Subcutaneous abdominal adipose tissue (tissue), 5 donors: ENCODE measurements around the gene ZNF469.
"Not testable (repeated sequence)": the region's sequence is repeated elsewhere in the genome, so short reads cannot be mapped to it uniquely, and the experiment has no call there.

ENCODE experiments used
- H3K27ac ChIP-seq: one replicate; pipeline ENCODE4 v1.7.0; 2013; ENCODE audit warnings: low read depth, mild to moderate bottlenecking, inconsistent platforms, low read length, moderate library complexity
- H3K27me3 ChIP-seq, 5 donors: one replicate each; pipeline ENCODE4 v1.7.0; 2013; ENCODE audit warnings: low read length in 5 of 5, inconsistent platforms in 1 of 5; ENCODE audit not compliant: control insufficient read depth in 5 of 5, insufficient read depth in 4 of 5
- H3K36me3 ChIP-seq, 5 donors: one replicate each; pipeline ENCODE4 v1.7.0; 2013; ENCODE audit warnings: low read length in 5 of 5; ENCODE audit not compliant: control insufficient read depth in 5 of 5, insufficient read depth in 5 of 5
- H3K4me1 ChIP-seq, 5 donors: one replicate each; pipeline ENCODE4 v1.7.0; 2013; ENCODE audit warnings: low read length in 5 of 5, mild to moderate bottlenecking in 3 of 5, moderate library complexity in 1 of 5; ENCODE audit not compliant: control insufficient read depth in 5 of 5, insufficient read depth in 5 of 5
- H3K4me3 ChIP-seq, 5 donors: one replicate each; pipeline ENCODE4 v1.7.0; 2013; ENCODE audit warnings: low read length in 5 of 5, low read depth in 1 of 5
- H3K9ac ChIP-seq, 5 donors: one replicate each; pipeline ENCODE4 v1.7.0; 2013; ENCODE audit warnings: low read length in 5 of 5, mild to moderate bottlenecking in 4 of 5, moderate library complexity in 3 of 5
- H3K9me3 ChIP-seq, 5 donors: one replicate each; pipeline ENCODE4 v1.7.0; 2013; ENCODE audit warnings: low read length in 5 of 5; ENCODE audit not compliant: control insufficient read depth in 5 of 5
- donor health status: healthy.
- donor health status: healthy.
- donor health status: healthy.
- donor health status: healthy.
- donor health status: healthy.

Gene ZNF469

DNA sequence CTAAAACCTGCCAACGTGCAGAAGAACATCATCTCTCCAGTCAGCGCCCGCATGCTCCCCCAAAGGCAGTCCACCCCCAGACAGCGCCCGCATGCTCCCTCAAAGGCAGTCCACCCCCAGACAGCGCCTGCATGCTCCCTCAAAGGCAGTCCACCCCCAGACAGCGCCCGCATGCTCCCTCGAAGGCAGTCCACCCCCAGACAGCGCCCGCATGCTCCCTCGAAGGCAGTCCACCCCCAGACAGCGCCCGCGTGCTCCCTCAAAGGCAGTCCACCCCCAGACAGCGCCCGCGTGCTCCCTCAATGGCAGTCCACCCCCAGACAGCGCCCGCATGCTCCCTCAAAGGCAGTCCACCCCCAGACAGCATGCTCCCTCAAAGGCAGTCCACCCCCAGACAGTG lies 22.4 kb upstream of the ZNF469 start:
- H3K27ac ChIP-seq, H3K4me3 ChIP-seq, H3K36me3 ChIP-seq, H3K9me3 ChIP-seq, H3K9ac ChIP-seq, H3K27me3 ChIP-seq: not testable (repeated sequence)
- peaks cover 2 to 11% (median 9%) of the 10 kb centered on the region in 5 donors for H3K4me1 ChIP-seq

DNA sequence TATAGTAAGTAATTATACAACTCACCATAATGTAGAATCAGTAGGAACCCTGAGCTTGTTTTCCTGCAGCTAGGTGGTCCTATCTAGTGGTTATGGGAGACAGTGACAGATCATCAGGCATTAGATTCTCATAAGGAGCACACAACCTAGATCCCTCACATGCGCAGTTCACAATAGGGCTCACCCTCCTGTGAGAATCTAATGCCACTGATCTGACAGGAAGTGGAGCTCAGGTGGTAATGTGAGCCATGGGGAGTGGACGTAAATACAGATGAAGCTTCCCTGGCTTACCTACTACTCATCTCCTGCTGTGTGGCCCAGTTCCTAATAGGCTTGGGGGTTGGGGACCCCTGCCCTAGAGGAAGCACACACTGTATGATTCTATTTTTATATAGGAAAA lies 21.8 kb upstream of the ZNF469 start:
- Histone ChIP-seq H3K4me1 (peaks cover 2 to 9% (median 7%) of the 10 kb centered on the region in 5 donors), H3K27me3 (peaks cover 0 to 6% (median 0%) of the 10 kb centered on the region in 5 donors), H3K9ac (no peak overlapping the region), H3K4me3 (no peak overlapping the region), H3K9me3 (peaks cover 0 to 9% (median 0%) of the 10 kb centered on the region in 5 donors), H3K36me3 (no peaks in the 10 kb centered on the region), H3K27ac (no peak overlapping the region)

DNA sequence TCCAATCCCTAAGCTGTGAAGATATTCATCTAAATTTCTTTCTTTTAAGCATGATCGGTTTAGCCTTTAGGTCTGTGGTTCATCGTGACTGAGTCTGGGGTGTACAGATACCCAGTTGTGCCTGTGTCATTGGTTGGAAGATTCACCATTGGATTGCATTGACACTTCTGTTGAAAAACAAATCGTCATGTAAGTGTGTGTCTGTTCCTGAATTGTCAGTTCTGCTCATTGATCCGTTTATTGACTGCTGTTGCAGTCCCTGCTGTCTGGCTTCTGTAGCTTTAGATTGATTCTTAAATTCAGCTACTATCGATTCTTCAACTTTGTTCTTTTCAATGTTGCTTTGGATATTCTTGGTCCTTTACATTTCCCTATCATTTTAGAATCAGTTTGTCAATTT lies 21.0 kb upstream of the ZNF469 start:
- Histone ChIP-seq H3K27ac (no peak overlapping the region), H3K4me3 (no peak overlapping the region), H3K27me3 (peaks cover 0 to 6% (median 0%) of the 10 kb centered on the region in 5 donors), H3K9ac (no peak overlapping the region), H3K4me1 (peaks cover 0 to under 1% (median 0%) of the 10 kb centered on the region in 5 donors), H3K36me3 (no peaks in the 10 kb centered on the region), H3K9me3 (peaks cover 0 to 9% (median 0%) of the 10 kb centered on the region in 5 donors)

DNA sequence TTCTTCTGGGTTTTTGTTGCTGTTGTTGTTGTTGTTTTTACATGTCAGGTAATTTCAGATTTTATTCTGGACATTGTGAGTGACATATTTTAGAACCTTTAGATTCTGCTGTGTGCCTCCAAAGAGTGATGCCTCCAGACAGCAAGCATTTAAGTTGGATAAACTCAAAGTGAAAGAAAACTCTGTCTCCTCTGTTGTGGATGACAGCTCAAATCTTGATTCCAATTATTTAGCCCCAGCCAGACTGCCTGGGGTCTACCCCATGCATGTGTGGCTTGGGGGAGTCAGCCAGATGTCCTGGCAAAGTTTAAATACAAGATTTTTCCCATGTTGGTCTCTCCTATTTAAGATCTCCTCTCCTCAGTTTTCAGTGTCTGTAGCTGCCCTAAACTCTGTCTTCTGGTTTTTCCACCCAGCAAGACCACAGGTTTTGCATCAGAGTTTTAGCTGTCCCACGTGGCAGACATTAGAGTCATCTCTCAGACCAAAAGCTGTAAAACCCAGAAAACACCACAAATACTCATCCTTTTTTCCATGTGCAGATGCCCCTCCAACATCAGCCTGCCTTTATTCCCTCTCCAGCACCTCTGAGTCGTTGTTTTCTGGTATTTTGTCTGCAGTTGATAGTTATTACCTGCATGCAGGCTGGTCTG lies 19.4 kb upstream of the ZNF469 start:
- Histone ChIP-seq H3K27me3 (peaks cover 0 to 8% (median 0%) of the 10 kb centered on the region in 5 donors), H3K9me3 (peaks cover 0 to 9% (median 0%) of the 10 kb centered on the region in 5 donors), H3K27ac (no peak overlapping the region), H3K9ac (no peak overlapping the region), H3K4me1 (no peaks in the 10 kb centered on the region), H3K4me3 (no peak overlapping the region), H3K36me3 (no peaks in the 10 kb centered on the region)

DNA sequence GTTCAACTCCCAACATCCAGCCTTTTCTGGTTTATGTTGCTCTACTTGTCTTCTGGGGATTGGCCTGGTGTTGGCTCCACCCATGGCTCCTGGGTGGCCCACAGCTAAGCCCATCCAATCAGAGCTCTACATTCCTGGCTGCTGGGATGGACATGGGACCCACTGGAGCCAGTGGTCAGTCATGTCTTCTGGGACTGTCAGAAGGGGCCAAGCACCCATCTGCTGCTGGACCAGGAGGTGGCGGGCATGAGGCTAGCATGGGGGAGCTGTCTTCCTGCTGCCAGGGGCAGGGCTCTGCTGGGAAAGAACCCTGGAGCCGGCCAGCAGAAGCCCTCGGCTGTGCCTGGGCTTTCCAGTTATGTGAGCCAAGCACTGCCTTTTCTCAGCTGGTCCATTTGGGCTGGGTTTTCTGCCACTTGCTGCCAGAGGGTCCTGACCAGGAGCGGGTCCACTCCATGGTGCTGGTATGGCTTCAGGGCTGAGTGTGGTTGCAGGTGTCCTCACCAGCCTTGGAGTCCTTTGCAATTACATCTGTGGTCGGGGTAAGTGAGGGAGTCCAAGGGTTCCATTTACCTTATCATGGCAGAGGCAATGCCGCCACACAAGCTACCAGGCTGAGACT lies 17.4 kb upstream of the ZNF469 start:
- no peaks in the 10 kb centered on the region for H3K36me3 ChIP-seq
- H3K27me3 ChIP-seq, result peaks cover 0 to 10% (median 0%) of the 10 kb centered on the region in 5 donors
- no peak overlapping the region for H3K9ac ChIP-seq
- no peak overlapping the region for H3K27ac ChIP-seq
- H3K4me1 ChIP-seq, result no peaks in the 10 kb centered on the region
- H3K4me3 ChIP-seq, result no peak overlapping the region
- H3K9me3 ChIP-seq, result peaks cover 0 to 9% (median 0%) of the 10 kb centered on the region in 5 donors

DNA sequence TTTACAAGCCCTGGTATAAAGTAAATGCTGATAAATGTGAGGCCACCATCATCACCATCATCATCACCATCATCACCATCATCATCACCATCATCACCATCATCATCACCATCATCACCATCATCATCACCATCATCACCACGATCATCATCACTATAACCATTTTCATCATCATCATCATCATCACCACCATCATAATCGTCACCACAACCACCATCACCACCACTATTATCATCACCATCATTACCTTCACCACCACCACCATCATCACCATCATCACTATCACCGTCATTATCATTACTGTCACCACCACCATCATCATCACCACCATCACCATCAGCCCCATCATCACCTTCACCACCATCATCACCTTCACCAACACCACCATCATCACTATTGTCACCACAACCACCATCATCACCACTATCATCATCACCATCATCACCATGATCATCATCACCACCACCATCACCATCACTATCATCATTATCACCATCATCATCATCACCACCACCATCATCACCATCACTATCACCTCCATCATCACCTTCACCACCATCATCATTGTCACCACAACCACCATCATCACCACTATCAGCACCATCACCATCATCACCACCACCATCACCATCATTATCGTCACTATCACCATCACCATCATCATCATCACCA lies 16.6 kb upstream of the ZNF469 start:
- H3K36me3 ChIP-seq, result no peaks in the 10 kb centered on the region
- peaks cover 0 to 10% (median 0%) of the 10 kb centered on the region in 5 donors for H3K27me3 ChIP-seq
- no peak overlapping the region for H3K9ac ChIP-seq
- H3K4me1 ChIP-seq, result no peaks in the 10 kb centered on the region
- H3K27ac ChIP-seq, result no peak overlapping the region
- no peak overlapping the region for H3K4me3 ChIP-seq
- H3K9me3 ChIP-seq, result peaks cover 0 to 9% (median 0%) of the 10 kb centered on the region in 5 donors

DNA sequence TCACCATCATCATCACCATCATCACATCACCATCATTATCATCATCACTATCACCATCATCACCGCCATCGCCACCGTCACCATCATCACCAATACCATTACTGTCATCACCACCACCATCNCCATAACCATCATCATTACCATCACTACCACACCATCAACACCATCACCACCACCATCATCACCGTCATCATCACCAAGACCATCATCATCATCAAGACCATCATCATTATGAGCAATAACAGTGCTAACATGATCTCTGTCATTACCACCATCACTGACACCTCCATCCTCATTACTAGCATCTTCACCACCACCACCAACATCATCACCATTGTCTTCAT lies 16.1 kb upstream of the ZNF469 start:
- H3K27me3 ChIP-seq, result peaks cover 0 to 10% (median 0%) of the 10 kb centered on the region in 5 donors
- no peak overlapping the region for H3K9ac ChIP-seq
- no peak overlapping the region for H3K4me3 ChIP-seq
- peaks cover 0 to 9% (median 0%) of the 10 kb centered on the region in 5 donors for H3K9me3 ChIP-seq
- no peaks in the 10 kb centered on the region for H3K4me1 ChIP-seq
- H3K27ac ChIP-seq, result no peak overlapping the region
- no peaks in the 10 kb centered on the region for H3K36me3 ChIP-seq

DNA sequence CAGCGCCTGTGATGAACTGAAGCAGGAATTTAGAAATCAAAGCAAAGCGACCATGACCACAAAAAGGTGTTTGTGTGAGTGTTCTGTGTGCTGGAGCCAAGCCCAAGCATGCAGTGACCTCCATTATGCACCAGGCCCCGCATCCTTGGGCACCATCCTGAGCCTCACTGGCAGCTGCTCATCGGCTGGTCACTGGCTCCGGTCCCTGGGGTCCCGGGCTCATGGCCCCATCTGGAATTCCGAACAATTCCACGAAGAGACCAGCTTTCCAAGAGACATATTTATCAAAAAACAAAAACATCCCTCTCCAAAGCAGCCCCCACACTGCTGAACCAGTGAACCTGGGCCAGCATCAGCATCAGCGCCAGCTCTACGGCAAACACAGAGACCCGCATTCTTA lies 15.2 kb upstream of the ZNF469 start:
- Histone ChIP-seq H3K4me3 (no peak overlapping the region), H3K4me1 (no peaks in the 10 kb centered on the region), H3K27ac (no peak overlapping the region), H3K9ac (no peak overlapping the region), H3K27me3 (peaks cover 0 to 10% (median 0%) of the 10 kb centered on the region in 5 donors), H3K9me3 (peaks cover 0 to 9% (median 0%) of the 10 kb centered on the region in 5 donors), H3K36me3 (no peaks in the 10 kb centered on the region)

DNA sequence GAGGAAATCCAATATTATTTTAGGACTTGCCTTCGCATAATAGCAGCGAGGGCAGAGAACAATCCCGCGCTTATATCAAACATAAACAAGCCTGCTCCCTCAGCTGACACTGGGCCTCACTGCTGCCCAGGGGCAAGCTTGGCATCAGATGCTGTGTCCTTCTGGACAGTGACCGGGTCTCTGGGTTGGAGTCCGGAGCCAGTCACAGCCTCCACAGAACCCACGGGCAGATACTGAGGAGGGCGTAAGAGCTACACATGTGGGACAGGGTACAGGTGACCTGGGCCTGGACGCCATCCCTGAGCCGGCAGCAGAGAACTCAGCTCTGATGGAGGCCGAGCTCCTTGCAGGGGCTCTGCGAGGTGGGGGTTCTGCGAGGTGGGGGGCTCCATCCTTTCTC lies 14.7 kb upstream of the ZNF469 start:
- peaks cover 0 to 8% (median 0%) of the 10 kb centered on the region in 5 donors for H3K9me3 ChIP-seq
- peaks cover 0 to 10% (median 0%) of the 10 kb centered on the region in 5 donors for H3K27me3 ChIP-seq
- no peak overlapping the region for H3K4me3 ChIP-seq
- H3K9ac ChIP-seq, result no peak overlapping the region
- H3K4me1 ChIP-seq, result no peaks in the 10 kb centered on the region
- no peak overlapping the region for H3K27ac ChIP-seq
- no peaks in the 10 kb centered on the region for H3K36me3 ChIP-seq

DNA sequence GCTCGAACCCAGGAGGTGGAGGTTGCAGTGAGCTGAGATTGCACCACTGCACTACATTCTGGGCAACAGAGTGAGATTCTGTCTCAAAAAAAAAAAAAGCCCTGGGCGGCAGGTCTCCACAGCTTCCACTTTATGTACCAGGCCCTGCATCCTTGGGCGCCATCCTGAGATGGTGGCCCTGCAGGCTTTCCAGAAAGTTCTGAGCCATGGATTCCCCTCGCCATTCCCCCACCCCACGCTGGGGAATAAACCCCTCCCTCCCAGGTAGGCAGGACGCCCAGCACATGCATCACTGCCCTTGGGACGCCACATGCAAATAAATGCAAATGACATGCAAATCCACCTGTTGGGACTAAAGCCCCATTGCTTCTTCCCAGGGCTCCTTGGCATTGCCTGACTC lies 13.8 kb upstream of the ZNF469 start:
- H3K27ac ChIP-seq, result no peak overlapping the region
- no peaks in the 10 kb centered on the region for H3K4me1 ChIP-seq
- H3K27me3 ChIP-seq, result peaks cover 0 to 11% (median 0%) of the 10 kb centered on the region in 5 donors
- H3K9ac ChIP-seq, result no peak overlapping the region
- no peak overlapping the region for H3K4me3 ChIP-seq
- no peaks in the 10 kb centered on the region for H3K36me3 ChIP-seq
- no peaks in the 10 kb centered on the region for H3K9me3 ChIP-seq
